GM23338 (cell line): ENCODE results near the gene LIMK2. TPM values are rescaled to one million over a fixed set of nuclear protein-coding genes. Genes with fewer than 3 reads are reported as not detected.

ENCODE experiments used
- ATAC-seq: fragments of 200-7000 bp; cut with Tn5 transposase; 3 replicates; pipeline ENCODE4 v1.9.1; 2020
- DNase-seq: peaks from one replicate; pipeline ENCODE4 v3.0.0-alpha.2; 2015; ENCODE audit warnings: low spot score
- H2AFZ ChIP-seq: fragments of 200-600 bp; sonication (generic); 2 replicates; pipeline ENCODE4 v1.8.0; 2016; ENCODE audit warnings: antibody characterized with exemption, mild to moderate bottlenecking, moderate library complexity
- H3F3A ChIP-seq: fragments of 200-600 bp; sonication (generic); replicated peaks from 2 replicates; pipeline ENCODE4 v1.8.0; 2017; ENCODE audit warnings: antibody characterized with exemption, mixed run types, low read depth
- H3K27ac ChIP-seq: fragments of 200-600 bp; sonication (generic); 2 replicates; pipeline ENCODE4 v1.6.1; 2016; ENCODE audit warnings: low read depth
- H3K27me3 ChIP-seq: fragments of 200-600 bp; sonication (generic); 2 replicates; pipeline ENCODE4 v1.8.0; 2016; ENCODE audit warnings: mild to moderate bottlenecking, mixed run types, moderate library complexity; ENCODE audit not compliant: insufficient read depth
- H3K36me3 ChIP-seq: fragments of 200-600 bp; sonication (generic); 2 replicates; pipeline ENCODE4 v1.8.0; 2016; ENCODE audit warnings: mild to moderate bottlenecking; ENCODE audit not compliant: insufficient read depth
- H3K4me1 ChIP-seq: fragments of 200-600 bp; sonication (generic); 2 replicates; pipeline ENCODE4 v1.8.0; 2016; ENCODE audit warnings: mild to moderate bottlenecking, moderate library complexity; ENCODE audit not compliant: insufficient read depth
- H3K4me2 ChIP-seq: fragments of 200-600 bp; sonication (generic); 2 replicates; pipeline ENCODE4 v1.7.1; 2017; ENCODE audit warnings: mixed run types
- H3K4me3 ChIP-seq: fragments of 200-600 bp; sonication (generic); 2 replicates; pipeline ENCODE4 v1.6.1; 2016; ENCODE audit warnings: mixed run types
- H3K79me2 ChIP-seq: fragments of 200-600 bp; sonication (generic); replicated peaks from 2 replicates; pipeline ENCODE4 v1.8.0; 2017; ENCODE audit warnings: mild to moderate bottlenecking; ENCODE audit not compliant: insufficient read depth
- H3K9me2 ChIP-seq: fragments of 200-600 bp; sonication (generic); 2 replicates; pipeline ENCODE4 v1.8.0; 2017; ENCODE audit not compliant: insufficient read depth
- H4K20me1 ChIP-seq: fragments of 200-600 bp; sonication (generic); replicated peaks from 2 replicates; pipeline ENCODE4 v1.8.0; 2017; ENCODE audit warnings: mild to moderate bottlenecking; ENCODE audit not compliant: insufficient read depth
- H3K27ac Mint-ChIP-seq: 2 replicates; pipeline ENCODE4 v1.8.0; 2020; ENCODE audit warnings: inconsistent platforms, mild to moderate bottlenecking, moderate library complexity, mixed read lengths
- H3K27me3 Mint-ChIP-seq: 3 replicates; pipeline ENCODE4 v1.8.0; 2022; ENCODE audit warnings: low read depth, mild to moderate bottlenecking, moderate library complexity, mixed read lengths, inconsistent platforms; ENCODE audit not compliant: insufficient read depth, poor library complexity
- H3K36me3 Mint-ChIP-seq: 3 replicates; pipeline ENCODE4 v1.8.0; 2021; ENCODE audit warnings: low read depth, mild to moderate bottlenecking, inconsistent platforms, moderate library complexity, mixed read lengths
- H3K4me1 Mint-ChIP-seq: 3 replicates; pipeline ENCODE4 v1.8.0; 2020; ENCODE audit warnings: mild to moderate bottlenecking, inconsistent platforms, mixed read lengths
- H3K4me3 Mint-ChIP-seq: 3 replicates; pipeline ENCODE4 v1.8.0; 2021; ENCODE audit warnings: moderate library complexity, mild to moderate bottlenecking, inconsistent platforms, mixed read lengths
- H3K9me3 Mint-ChIP-seq: 3 replicates; pipeline ENCODE4 v1.8.0; 2020; ENCODE audit warnings: moderate library complexity, mild to moderate bottlenecking, inconsistent platforms, mixed read lengths
- CREB1 ChIP-seq: fragments of 250-450 bp; sonication (Bioruptor Pico); IDR thresholded peaks from 2 replicates; pipeline ENCODE4 v1.5.0; 2020; ENCODE audit warnings: low read depth, mild to moderate bottlenecking, moderate library complexity
- ETS1 ChIP-seq: IDR thresholded peaks from 2 replicates; pipeline ENCODE4 v1.6.1; 2016; ENCODE audit warnings: antibody characterized with exemption
- EZH2 ChIP-seq: fragments of 200-600 bp; sonication (generic); IDR thresholded peaks from one replicate; pipeline ENCODE4 v1.8.0; 2017; ENCODE audit warnings: antibody characterized with exemption, mild to moderate bottlenecking, low read depth; ENCODE audit not compliant: unreplicated experiment
- EZH2phosphoT487 ChIP-seq: fragments of 200-600 bp; sonication (generic); IDR thresholded peaks from one replicate; pipeline ENCODE4 v1.8.1; 2018; ENCODE audit warnings: antibody characterized with exemption; ENCODE audit not compliant: unreplicated experiment
- JUNB ChIP-seq: IDR thresholded peaks from one replicate; pipeline ENCODE4 v1.6.1; 2016; ENCODE audit warnings: antibody characterized with exemption; ENCODE audit not compliant: unreplicated experiment
- NANOG ChIP-seq: IDR thresholded peaks from 2 replicates; pipeline ENCODE4 v1.6.1; 2016; ENCODE audit warnings: antibody characterized with exemption, borderline replicate concordance
- POLR2AphosphoS5 ChIP-seq: IDR thresholded peaks from 2 replicates; pipeline ENCODE4 v1.6.1; 2016; ENCODE audit warnings: antibody characterized with exemption, low read depth
- STAT1 ChIP-seq: IDR thresholded peaks from one replicate; pipeline ENCODE4 v1.6.1; 2016; ENCODE audit warnings: antibody characterized with exemption; ENCODE audit not compliant: unreplicated experiment
- ZNF114 ChIP-seq: fragments of 250-450 bp; sonication (Bioruptor Pico); IDR thresholded peaks from 2 replicates; pipeline ENCODE4 v1.5.0; 2020; ENCODE audit warnings: mild to moderate bottlenecking, moderate library complexity
- ZNF331 ChIP-seq: fragments of 250-450 bp; sonication (Bioruptor Pico); IDR thresholded peaks from 2 replicates; pipeline ENCODE4 v1.5.0; 2020; ENCODE audit warnings: low read depth, mild to moderate bottlenecking, moderate library complexity
- polyA plus RNA-seq: library from polyadenylated mRNA; unstranded; fragments of >200 nt; fragmentation: Nextera tagmentation; extraction: Ambion mirVana; gene quantifications from 2 replicates; pipeline ENCODE4 v1.2.1, GENCODE V29; 2016
- total RNA-seq: library from RNA; depleted of rRNA; stranded (reverse); fragments of >200 nt; shearing (Covaris generic); gene quantifications from 2 replicates; pipeline ENCODE4 v1.2.3, GENCODE V29; 2014
- TF ChIP-seq, protein P1 (sequence below): fragments of 250-450 bp; sonication (Bioruptor Pico); IDR thresholded peaks from 2 replicates; pipeline ENCODE4 v1.5.0; 2020; ENCODE audit warnings: mild to moderate bottlenecking, moderate library complexity
- TF ChIP-seq, protein P2 (sequence below), 2 experiments: fragments of 200-600 bp in 1 of 2; sonication (generic) in 1 of 2; conservative IDR thresholded peaks; 2 replicates each; pipeline versions ENCODE4 v1.5.1 to v1.6.1; 2016 to 2017; ENCODE audit warnings: antibody characterized with exemption in 2 of 2, low read depth in 2 of 2, mild to moderate bottlenecking in 2 of 2, moderate library complexity in 1 of 2
- TF ChIP-seq, protein P3 (sequence below): IDR thresholded peaks from one replicate; pipeline ENCODE4 v1.6.1; 2018; ENCODE audit warnings: antibody characterized with exemption; ENCODE audit not compliant: unreplicated experiment

The LIMK2 gene
- total and polyA plus RNA-seq, 2 experiments from 2014 or later, result 12.5 to 39.8 TPM

- Mint-ChIP-seq H3K4me3 (no peak overlapping the region), H3K9me3 (no peaks in the 10 kb centered on the region), H3K27ac (no peak overlapping the region), H3K4me1 (peaks cover 15% of the 10 kb centered on the region), H3K36me3 (no peaks in the 10 kb centered on the region), H3K27me3 (peaks cover 13% of the 10 kb centered on the region)
- Histone ChIP-seq H3K27me3 (peaks cover 12% of the 10 kb centered on the region), H2AFZ (no peak overlapping the region), H3K27ac (no peak overlapping the region), H3K79me2 (no peaks in the 10 kb centered on the region), H3K9me2 (no peaks in the 10 kb centered on the region), H4K20me1 (no peaks in the 10 kb centered on the region), H3F3A (peaks cover 5% of the 10 kb centered on the region; the same call in 1 of the 2 replicates), H3K4me3 (no peak overlapping the region), H3K4me1 (0 out of 2 replicates have a peak, but pooled peaks cover 8% of the 10 kb centered on the region), H3K4me2 (no peak overlapping the region), H3K36me3 (no peaks in the 10 kb centered on the region)
- TF ChIP-seq POLR2AphosphoS5, result no peak
- TF ChIP-seq, protein P1, sequence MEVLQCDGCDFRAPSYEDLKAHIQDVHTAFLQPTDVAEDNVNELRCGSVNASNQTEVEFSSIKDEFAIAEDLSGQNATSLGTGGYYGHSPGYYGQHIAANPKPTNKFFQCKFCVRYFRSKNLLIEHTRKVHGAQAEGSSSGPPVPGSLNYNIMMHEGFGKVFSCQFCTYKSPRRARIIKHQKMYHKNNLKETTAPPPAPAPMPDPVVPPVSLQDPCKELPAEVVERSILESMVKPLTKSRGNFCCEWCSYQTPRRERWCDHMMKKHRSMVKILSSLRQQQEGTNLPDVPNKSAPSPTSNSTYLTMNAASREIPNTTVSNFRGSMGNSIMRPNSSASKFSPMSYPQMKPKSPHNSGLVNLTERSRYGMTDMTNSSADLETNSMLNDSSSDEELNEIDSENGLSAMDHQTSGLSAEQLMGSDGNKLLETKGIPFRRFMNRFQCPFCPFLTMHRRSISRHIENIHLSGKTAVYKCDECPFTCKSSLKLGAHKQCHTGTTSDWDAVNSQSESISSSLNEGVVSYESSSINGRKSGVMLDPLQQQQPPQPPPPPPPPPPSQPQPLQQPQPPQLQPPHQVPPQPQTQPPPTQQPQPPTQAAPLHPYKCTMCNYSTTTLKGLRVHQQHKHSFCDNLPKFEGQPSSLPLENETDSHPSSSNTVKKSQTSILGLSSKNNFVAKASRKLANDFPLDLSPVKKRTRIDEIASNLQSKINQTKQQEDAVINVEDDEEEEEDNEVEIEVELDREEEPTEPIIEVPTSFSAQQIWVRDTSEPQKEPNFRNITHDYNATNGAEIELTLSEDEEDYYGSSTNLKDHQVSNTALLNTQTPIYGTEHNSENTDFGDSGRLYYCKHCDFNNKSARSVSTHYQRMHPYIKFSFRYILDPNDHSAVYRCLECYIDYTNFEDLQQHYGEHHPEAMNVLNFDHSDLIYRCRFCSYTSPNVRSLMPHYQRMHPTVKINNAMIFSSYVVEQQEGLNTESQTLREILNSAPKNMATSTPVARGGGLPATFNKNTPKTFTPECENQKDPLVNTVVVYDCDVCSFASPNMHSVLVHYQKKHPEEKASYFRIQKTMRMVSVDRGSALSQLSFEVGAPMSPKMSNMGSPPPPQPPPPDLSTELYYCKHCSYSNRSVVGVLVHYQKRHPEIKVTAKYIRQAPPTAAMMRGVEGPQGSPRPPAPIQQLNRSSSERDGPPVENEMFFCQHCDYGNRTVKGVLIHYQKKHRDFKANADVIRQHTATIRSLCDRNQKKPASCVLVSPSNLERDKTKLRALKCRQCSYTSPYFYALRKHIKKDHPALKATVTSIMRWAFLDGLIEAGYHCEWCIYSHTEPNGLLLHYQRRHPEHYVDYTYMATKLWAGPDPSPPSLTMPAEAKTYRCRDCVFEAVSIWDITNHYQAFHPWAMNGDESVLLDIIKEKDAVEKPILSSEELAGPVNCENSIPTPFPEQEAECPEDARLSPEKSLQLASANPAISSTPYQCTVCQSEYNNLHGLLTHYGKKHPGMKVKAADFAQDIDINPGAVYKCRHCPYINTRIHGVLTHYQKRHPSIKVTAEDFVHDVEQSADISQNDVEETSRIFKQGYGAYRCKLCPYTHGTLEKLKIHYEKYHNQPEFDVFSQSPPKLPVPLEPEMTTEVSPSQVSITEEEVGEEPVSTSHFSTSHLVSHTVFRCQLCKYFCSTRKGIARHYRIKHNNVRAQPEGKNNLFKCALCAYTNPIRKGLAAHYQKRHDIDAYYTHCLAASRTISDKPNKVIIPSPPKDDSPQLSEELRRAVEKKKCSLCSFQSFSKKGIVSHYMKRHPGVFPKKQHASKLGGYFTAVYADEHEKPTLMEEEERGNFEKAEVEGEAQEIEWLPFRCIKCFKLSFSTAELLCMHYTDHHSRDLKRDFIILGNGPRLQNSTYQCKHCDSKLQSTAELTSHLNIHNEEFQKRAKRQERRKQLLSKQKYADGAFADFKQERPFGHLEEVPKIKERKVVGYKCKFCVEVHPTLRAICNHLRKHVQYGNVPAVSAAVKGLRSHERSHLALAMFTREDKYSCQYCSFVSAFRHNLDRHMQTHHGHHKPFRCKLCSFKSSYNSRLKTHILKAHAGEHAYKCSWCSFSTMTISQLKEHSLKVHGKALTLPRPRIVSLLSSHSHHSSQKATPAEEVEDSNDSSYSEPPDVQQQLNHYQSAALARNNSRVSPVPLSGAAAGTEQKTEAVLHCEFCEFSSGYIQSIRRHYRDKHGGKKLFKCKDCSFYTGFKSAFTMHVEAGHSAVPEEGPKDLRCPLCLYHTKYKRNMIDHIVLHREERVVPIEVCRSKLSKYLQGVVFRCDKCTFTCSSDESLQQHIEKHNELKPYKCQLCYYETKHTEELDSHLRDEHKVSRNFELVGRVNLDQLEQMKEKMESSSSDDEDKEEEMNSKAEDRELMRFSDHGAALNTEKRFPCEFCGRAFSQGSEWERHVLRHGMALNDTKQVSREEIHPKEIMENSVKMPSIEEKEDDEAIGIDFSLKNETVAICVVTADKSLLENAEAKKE (CRISPR knock-in tag), result no peak
- no peak for TF ChIP-seq CREB1 (CRISPR knock-in tag)
- TF ChIP-seq EZH2phosphoT487, result no peak
- TF ChIP-seq, protein P2, sequence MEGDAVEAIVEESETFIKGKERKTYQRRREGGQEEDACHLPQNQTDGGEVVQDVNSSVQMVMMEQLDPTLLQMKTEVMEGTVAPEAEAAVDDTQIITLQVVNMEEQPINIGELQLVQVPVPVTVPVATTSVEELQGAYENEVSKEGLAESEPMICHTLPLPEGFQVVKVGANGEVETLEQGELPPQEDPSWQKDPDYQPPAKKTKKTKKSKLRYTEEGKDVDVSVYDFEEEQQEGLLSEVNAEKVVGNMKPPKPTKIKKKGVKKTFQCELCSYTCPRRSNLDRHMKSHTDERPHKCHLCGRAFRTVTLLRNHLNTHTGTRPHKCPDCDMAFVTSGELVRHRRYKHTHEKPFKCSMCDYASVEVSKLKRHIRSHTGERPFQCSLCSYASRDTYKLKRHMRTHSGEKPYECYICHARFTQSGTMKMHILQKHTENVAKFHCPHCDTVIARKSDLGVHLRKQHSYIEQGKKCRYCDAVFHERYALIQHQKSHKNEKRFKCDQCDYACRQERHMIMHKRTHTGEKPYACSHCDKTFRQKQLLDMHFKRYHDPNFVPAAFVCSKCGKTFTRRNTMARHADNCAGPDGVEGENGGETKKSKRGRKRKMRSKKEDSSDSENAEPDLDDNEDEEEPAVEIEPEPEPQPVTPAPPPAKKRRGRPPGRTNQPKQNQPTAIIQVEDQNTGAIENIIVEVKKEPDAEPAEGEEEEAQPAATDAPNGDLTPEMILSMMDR (conservative IDR thresholded peaks at IDR 0.05; ENCODE audit: low read depth in 2 of 2), result no peak
- TF ChIP-seq, protein P3, sequence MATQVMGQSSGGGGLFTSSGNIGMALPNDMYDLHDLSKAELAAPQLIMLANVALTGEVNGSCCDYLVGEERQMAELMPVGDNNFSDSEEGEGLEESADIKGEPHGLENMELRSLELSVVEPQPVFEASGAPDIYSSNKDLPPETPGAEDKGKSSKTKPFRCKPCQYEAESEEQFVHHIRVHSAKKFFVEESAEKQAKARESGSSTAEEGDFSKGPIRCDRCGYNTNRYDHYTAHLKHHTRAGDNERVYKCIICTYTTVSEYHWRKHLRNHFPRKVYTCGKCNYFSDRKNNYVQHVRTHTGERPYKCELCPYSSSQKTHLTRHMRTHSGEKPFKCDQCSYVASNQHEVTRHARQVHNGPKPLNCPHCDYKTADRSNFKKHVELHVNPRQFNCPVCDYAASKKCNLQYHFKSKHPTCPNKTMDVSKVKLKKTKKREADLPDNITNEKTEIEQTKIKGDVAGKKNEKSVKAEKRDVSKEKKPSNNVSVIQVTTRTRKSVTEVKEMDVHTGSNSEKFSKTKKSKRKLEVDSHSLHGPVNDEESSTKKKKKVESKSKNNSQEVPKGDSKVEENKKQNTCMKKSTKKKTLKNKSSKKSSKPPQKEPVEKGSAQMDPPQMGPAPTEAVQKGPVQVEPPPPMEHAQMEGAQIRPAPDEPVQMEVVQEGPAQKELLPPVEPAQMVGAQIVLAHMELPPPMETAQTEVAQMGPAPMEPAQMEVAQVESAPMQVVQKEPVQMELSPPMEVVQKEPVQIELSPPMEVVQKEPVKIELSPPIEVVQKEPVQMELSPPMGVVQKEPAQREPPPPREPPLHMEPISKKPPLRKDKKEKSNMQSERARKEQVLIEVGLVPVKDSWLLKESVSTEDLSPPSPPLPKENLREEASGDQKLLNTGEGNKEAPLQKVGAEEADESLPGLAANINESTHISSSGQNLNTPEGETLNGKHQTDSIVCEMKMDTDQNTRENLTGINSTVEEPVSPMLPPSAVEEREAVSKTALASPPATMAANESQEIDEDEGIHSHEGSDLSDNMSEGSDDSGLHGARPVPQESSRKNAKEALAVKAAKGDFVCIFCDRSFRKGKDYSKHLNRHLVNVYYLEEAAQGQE, result no peak
- TF ChIP-seq ZNF114 (CRISPR knock-in tag), result no peak
- TF ChIP-seq STAT1, result no peak
- TF ChIP-seq NANOG, result no peak
- TF ChIP-seq ZNF331 (CRISPR knock-in tag), result no peak
- TF ChIP-seq JUNB, result no peak
- no peak for TF ChIP-seq EZH2
- no peak for TF ChIP-seq ETS1
- DNase-seq, result no peak
- no peak for ATAC-seq
These were observed 83.3 kb downstream of the LIMK2 start for GRCh38 chr22:31295360-31295759.
